Smooth muscle cell (in vitro differentiated cells): ENCODE results near the gene KRT76. TPM values are rescaled to one million over a fixed set of nuclear protein-coding genes. Genes with fewer than 3 reads are reported as not detected.

Experiments used
- DNase-seq: peaks from one replicate; lab custom pipeline; 2025; ENCODE audit not compliant: unreplicated experiment; lab: John Stamatoyannopoulos, UW
- H2AFZ ChIP-seq: fragments of 200-600 bp; sonication (generic); 2 replicates; pipeline ENCODE4 v1.6.0; 2016; ENCODE audit warnings: antibody characterized with exemption, low read depth, mild to moderate bottlenecking
- H3F3A ChIP-seq: fragments of 200-600 bp; sonication (generic); 2 replicates; pipeline ENCODE4 v1.6.0; 2017; ENCODE audit warnings: antibody characterized with exemption, low read depth
- H3K27ac ChIP-seq: fragments of 200-600 bp; sonication (generic); 2 replicates; pipeline ENCODE4 v1.5.1; 2016; ENCODE audit warnings: low read depth, mild to moderate bottlenecking
- H3K27me3 ChIP-seq: fragments of 200-600 bp; sonication (generic); 2 replicates; pipeline ENCODE4 v1.6.1; 2016; ENCODE audit warnings: low read depth, mild to moderate bottlenecking
- H3K36me3 ChIP-seq: fragments of 200-600 bp; sonication (generic); 2 replicates; pipeline ENCODE4 v1.5.1; 2016; ENCODE audit warnings: low read depth
- H3K4me1 ChIP-seq: fragments of 200-600 bp; sonication (generic); 2 replicates; pipeline ENCODE4 v1.5.1; 2016; ENCODE audit warnings: low read depth
- H3K4me2 ChIP-seq: fragments of 200-600 bp; sonication (generic); 2 replicates; pipeline ENCODE4 v1.6.0; 2016; ENCODE audit warnings: mild to moderate bottlenecking
- H3K4me3 ChIP-seq: fragments of 200-600 bp; sonication (generic); 2 replicates; pipeline ENCODE4 v1.5.1; 2016; ENCODE audit warnings: mild to moderate bottlenecking
- H3K79me2 ChIP-seq: fragments of 200-600 bp; sonication (generic); 2 replicates; pipeline ENCODE4 v1.6.0; 2016; ENCODE audit warnings: low read depth, mild to moderate bottlenecking
- H3K9ac ChIP-seq: fragments of 200-600 bp; sonication (generic); 2 replicates; pipeline ENCODE4 v1.6.0; 2016; ENCODE audit warnings: low read depth
- H3K9me3 ChIP-seq: fragments of 200-600 bp; sonication (generic); replicated peaks from 2 replicates; pipeline ENCODE4 v1.5.1; 2016; ENCODE audit warnings: low read depth
- H4K20me1 ChIP-seq: fragments of 200-600 bp; sonication (generic); 2 replicates; pipeline ENCODE4 v1.6.0; 2016; ENCODE audit warnings: low read depth
- CTCF ChIP-seq: fragments of 200-600 bp; sonication (generic); IDR thresholded peaks from 2 replicates; pipeline ENCODE4 v1.5.1; 2017; ENCODE audit warnings: borderline replicate concordance, mild to moderate bottlenecking, antibody characterized with exemption; ENCODE audit not compliant: insufficient read depth, poor library complexity, severe bottlenecking
- WGBS: methylation state at CpG from one replicate; pipeline ENCODE4 v1.1.7; 2016; ENCODE audit warnings: low lambda C conversion rate; 5-methylcytosine and 5-hydroxymethylcytosine counted together
- polyA plus RNA-seq: library from polyadenylated mRNA; unstranded; fragments of >200 nt; fragmentation: Nextera tagmentation; extraction: Ambion mirVana; gene quantifications from 2 replicates; pipeline ENCODE4 v1.2.1, GENCODE V29; 2016
- total RNA-seq: library from RNA; depleted of rRNA; stranded (reverse); fragments of >200 nt; gene quantifications from 2 replicates; pipeline ENCODE4 v1.2.3, GENCODE V29; 2014

The KRT76 gene
- total and polyA plus RNA-seq, 2 experiments from 2014 or later: not detected

GRCh38 chr12:52759218-52759617 lies 17.9 kb downstream of the KRT76 start:
- Histone ChIP-seq H3K27ac (no peak overlapping the region), H3K9me3 (no peaks in the 10 kb centered on the region), H3F3A (no peaks in the 10 kb centered on the region), H3K9ac (no peak overlapping the region), H3K36me3 (no peaks in the 10 kb centered on the region), H3K79me2 (no peaks in the 10 kb centered on the region), H3K4me2 (no peak overlapping the region), H3K4me3 (no peak overlapping the region), H2AFZ (no peak overlapping the region), H4K20me1 (no peaks in the 10 kb centered on the region), H3K27me3 (peaks cover 9% of the 10 kb centered on the region), H3K4me1 (no peaks in the 10 kb centered on the region)
- no peak for DNase-seq
- 36% methylated on average over 2 of the region's 2 CpGs for WGBS
- no peak for TF ChIP-seq CTCF

DNA sequence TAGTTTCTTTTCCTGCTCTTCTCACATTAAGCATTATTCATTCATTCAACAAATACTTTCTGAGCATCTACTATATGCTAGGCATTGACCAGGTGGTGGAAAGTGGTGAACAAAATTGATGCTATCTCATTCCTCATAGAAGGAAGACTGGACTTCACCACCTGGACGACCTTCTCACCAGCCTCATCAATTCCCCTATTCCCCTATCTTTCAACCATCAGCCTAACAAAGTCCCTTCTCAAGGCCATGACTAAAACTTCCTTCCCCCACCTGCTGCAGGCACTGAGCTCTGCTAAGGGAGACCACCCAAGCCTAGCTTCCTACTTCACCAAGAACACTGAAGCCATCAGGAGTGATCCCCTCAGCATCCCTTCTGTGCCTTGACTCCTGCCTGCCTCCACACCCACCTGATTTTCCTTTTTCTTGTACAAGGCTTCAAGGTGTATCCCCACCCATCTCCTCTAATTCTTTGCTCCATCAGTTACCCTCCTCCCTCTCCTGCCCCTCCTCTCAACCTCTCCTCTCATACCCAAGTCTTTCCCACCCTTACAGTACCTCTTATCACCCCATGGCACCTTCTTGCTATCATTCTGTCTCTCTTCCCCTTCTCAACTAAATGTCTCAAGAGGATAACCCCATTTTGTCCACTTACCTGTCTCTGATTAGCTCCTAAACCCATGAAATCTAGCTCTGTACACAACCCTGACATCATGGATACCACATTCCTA lies 19.5 kb downstream of the KRT76 start:
- Histone ChIP-seq H3F3A (no peaks in the 10 kb centered on the region), H3K36me3 (no peaks in the 10 kb centered on the region), H3K27me3 (peaks cover 9% of the 10 kb centered on the region), H3K4me1 (no peaks in the 10 kb centered on the region), H3K9me3 (no peaks in the 10 kb centered on the region), H4K20me1 (no peaks in the 10 kb centered on the region), H3K9ac (no peak overlapping the region), H2AFZ (no peak overlapping the region), H3K4me3 (no peak overlapping the region), H3K4me2 (no peak overlapping the region), H3K27ac (no peak overlapping the region), H3K79me2 (no peaks in the 10 kb centered on the region)
- no peak for DNase-seq
- 39% methylated on average over 1 of the region's 1 CpG for WGBS
- no peak for TF ChIP-seq CTCF

DNA sequence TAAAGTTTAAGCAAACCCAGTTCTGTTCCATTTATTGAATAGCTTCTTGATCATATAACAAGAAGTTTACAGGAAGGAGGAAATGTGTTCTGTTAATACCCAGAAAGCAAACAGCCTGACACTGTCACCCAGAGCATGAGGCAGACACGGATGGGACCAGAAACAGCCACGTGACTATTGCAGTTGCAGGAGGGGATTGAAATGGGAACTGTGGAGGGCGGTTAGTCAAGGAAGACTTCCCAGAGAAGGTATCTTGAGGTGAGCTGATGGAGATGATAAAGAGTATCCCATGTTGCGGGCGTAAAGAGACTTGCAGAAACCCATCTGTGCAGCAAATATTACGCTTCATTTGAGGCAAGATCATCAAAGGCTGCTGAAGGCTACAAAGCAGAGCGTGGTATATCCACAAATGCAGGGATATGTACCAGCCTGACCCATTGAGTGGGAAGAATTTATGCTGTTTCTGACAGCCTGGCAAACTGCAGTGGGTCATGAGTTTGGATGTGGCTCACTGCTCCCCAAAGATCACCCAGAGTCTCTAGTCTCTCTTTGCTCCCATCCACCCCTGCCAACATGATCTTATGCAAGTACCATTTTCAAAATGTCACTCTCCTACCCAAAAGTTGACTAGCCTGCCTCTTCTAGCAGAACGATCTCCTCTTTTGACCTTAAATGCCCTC lies 20.7 kb downstream of the KRT76 start:
- Histone ChIP-seq H3K4me1 (no peaks in the 10 kb centered on the region), H3K27me3 (peaks cover 15% of the 10 kb centered on the region), H4K20me1 (no peaks in the 10 kb centered on the region), H3K27ac (no peak overlapping the region), H3F3A (no peaks in the 10 kb centered on the region), H2AFZ (no peak overlapping the region), H3K9me3 (no peaks in the 10 kb centered on the region), H3K4me3 (no peak overlapping the region), H3K4me2 (no peak overlapping the region), H3K79me2 (no peaks in the 10 kb centered on the region), H3K36me3 (no peaks in the 10 kb centered on the region), H3K9ac (no peak overlapping the region)
- DNase-seq: no peak
- WGBS: 81% methylated on average over 8 of the region's 8 CpGs
- no peak for TF ChIP-seq CTCF

DNA sequence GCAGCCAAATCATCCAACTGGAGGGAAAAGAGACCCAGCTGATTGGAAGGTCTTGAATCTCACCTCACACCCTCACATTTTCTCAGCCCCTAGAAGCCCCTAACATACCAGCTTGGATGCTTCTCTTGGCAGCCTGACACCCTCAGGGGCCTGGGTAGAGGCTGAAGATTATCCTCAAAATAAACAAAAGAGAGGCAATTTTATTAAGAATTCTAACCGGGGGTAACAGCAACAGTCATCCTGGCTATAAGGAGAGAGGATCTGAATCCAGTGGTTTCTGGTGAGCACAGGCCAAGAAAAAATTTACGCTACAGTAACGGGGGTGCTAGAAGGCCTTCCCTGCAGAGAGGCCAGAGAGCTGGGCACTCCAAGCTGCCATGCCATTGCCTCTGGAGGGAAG lies 21.6 kb downstream of the KRT76 start:
- no peak for DNase-seq
- H3K27me3 ChIP-seq: peaks cover 21% of the 10 kb centered on the region
- no peak for TF ChIP-seq CTCF
- H2AFZ ChIP-seq: no peak overlapping the region
- no peak overlapping the region for H3K4me3 ChIP-seq
- H3K9ac ChIP-seq: no peak overlapping the region
- no peaks in the 10 kb centered on the region for H3K9me3 ChIP-seq
- WGBS: 86% methylated on average over 3 of the region's 3 CpGs
- no peaks in the 10 kb centered on the region for H3K36me3 ChIP-seq
- H3K27ac ChIP-seq: no peak overlapping the region
- H3F3A ChIP-seq: no peaks in the 10 kb centered on the region
- no peak overlapping the region for H3K4me2 ChIP-seq
- no peaks in the 10 kb centered on the region for H4K20me1 ChIP-seq
- no peaks in the 10 kb centered on the region for H3K4me1 ChIP-seq
- H3K79me2 ChIP-seq: no peaks in the 10 kb centered on the region
